SH-SY5Y (cell line): Measurements from ENCODE around the gene BCL2L2.

ENCODE experiments used
- GATA2 ChIP-seq: IDR thresholded peaks from 2 replicates; pipeline ENCODE4 v1.6.1; 2011; ENCODE audit warnings: mild to moderate bottlenecking, low read depth, low read length
- GATA3 ChIP-seq: IDR thresholded peaks from 2 replicates; pipeline ENCODE4 v1.6.1; 2011; ENCODE audit warnings: low read depth, mild to moderate bottlenecking, low read length, moderate library complexity

GRCh38 chr14:23297611-23298277, 8.9 kb upstream of the BCL2L2 start:
- no peak for TF ChIP-seq GATA2
- no peak for TF ChIP-seq GATA3
